HEK293 (cell line): Measurements from ENCODE around the gene PFKL.

Experiments used
- ZNF600 ChIP-seq: fragments of 450-650 bp; formaldehyde crosslinking; IDR thresholded peaks from 2 replicates; pipeline ENCODE4 v1.5.1; 2016; ENCODE audit warnings: missing biosample characterization, missing genetic modification characterization
- ZNF654 ChIP-seq: fragments of 450-650 bp; formaldehyde crosslinking; IDR thresholded peaks from 2 replicates; pipeline ENCODE4 v1.5.1; 2016; ENCODE audit warnings: low read depth, missing biosample characterization, missing genetic modification characterization
- TF ChIP-seq, protein P1 (sequence below): fragments of 450-650 bp; formaldehyde crosslinking; IDR thresholded peaks from 2 replicates; pipeline ENCODE4 v1.5.1; 2016; ENCODE audit warnings: missing biosample characterization, missing genetic modification characterization, low read depth

- TF ChIP-seq ZNF654 (tag by site-specific recombination) (no peak), ZNF600 (tag by site-specific recombination) (peak; percentile 24; the same call in 1 of the 2 replicates)
- TF ChIP-seq, protein P1, sequence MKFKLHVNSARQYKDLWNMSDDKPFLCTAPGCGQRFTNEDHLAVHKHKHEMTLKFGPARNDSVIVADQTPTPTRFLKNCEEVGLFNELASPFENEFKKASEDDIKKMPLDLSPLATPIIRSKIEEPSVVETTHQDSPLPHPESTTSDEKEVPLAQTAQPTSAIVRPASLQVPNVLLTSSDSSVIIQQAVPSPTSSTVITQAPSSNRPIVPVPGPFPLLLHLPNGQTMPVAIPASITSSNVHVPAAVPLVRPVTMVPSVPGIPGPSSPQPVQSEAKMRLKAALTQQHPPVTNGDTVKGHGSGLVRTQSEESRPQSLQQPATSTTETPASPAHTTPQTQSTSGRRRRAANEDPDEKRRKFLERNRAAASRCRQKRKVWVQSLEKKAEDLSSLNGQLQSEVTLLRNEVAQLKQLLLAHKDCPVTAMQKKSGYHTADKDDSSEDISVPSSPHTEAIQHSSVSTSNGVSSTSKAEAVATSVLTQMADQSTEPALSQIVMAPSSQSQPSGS (tag by site-specific recombination): no peak
Observed at GRCh38 chr21:44272284-44272858, 27.5 kb upstream of the PFKL start.
